Measurements from ENCODE around the gene ASCL2.

The ASCL2 gene

GRCh38 chr11:2271327-2272227 lies 1.2 kb upstream of the ASCL2 start:
- no peak for DNase-seq

DNA sequence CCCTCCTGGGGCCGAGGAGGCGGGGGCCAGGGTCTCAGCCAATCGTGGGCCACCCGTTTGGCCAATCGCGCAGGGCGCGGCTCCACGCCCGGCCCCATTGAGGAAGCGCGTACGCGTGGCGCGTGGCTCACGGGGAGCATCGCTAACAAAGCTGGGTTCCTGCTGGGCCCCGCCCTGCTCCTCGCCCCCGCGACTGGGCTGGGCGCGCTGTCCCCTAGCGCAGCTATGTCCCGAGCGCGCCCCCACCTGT lies 614 bp upstream of the ASCL2 start:
- peak; percentile 73 for DNase-seq

GRCh38 chr11:2269601-2270321 lies 627 bp downstream of the ASCL2 start:
- DNase-seq, result peak; percentile 72

DNA sequence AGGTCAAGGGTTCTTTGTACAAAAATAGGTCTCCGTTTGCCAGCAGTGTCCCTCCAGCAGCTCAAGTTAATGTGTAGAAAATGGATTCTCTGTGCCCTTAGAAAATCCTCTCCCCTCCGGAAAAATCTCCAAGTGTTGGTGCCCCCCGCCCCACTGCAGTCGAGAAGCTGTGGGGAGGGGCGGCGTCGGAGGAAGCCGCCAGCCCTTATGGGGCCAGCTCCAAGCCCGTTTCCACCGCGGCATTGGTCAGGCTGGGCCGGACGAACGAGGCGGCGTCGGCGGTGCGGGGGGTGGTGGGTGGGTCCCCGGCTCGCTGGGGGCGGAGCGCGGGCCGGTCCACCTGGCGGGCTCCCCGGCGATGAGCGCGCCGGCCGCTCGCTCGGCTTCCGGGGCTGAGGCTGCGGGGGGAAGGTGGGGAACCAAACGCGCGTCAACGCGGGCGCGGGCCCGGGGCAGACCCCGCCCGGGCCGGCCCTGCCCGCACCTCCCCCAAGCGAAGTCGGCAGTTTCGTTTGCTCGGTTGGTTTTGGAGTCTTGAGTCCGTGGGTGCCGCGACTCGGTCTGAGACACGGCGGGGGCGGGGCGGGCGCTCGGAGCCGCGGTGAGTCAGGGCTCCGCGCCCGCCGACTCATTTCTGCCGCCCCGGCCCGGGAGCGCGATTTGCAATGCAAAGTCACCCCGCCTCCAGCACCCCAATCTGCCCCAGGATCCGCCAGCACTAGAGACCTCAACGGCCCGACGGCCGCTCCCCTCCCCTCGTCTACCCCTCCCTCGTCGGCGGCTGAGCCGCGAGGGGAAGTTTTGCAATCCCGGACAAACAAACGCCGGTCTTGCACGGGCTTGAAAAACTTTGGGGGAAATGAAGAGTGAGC lies 1.4 kb downstream of the ASCL2 start:
- DNase-seq, result peak; percentile 92

GRCh38 chr11:2267851-2268728 lies 2.3 kb downstream of the ASCL2 start:
- peak; percentile 41 for DNase-seq

DNA sequence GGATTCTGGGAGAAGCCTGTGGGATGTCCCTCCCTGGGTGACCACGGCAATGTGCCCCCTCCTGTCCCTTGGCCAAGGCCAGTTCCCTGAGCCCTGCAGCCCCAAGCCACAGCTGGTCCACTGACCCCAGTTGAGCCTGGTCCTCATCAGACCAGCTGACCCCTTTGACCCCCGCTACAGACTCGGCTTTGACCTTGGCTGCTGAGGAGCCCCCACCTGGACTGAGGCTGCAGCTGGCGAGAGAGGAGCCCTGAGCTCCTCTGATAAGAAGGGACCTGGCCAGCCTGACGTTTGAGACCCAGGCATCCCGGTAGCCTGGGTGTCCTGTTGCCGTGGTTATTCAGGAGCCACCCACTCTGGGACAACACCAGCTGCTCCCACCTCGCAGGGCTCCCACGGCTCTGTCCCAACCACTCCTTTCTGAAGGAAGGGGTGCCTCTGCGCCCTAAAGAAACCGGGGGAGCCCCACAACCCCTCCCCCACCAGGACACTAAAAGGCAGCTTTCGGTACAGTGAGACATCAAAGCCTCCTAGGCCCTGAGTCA lies 3.0 kb downstream of the ASCL2 start:
- DNase-seq, result no peak

DNA sequence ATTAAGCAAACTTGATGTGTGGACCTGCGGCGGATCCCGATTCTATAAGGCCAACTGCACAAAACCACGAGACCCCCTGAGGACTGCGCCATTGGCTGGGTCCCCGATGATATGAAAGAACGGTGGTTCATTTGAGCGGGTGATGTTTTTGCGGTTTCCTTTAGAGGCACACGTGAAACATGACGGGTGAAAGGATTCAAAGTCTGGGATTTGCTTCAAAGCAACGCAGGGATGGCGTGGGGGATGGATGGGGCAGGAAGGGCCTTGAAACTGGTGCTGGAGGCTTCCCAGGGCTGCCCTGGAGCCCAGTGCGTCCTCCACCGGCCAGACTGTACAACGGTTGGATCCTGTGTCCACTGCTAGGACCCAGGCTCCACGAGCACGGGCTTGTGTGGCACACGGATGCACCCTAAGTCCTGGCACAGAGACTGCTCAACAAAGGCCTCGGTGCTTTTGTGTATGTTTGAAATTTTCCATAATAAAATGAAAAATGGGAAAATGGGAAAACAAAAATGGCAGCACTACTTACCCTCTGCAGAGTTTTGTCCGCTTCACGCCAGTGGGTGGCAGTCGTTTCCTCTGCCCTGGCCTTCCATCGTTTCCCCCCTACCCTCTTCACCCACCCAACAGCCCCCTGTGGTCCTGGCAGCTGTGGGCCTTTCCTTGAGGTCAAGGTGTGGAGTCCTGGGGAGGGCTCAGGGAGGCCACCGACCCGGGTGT lies 3.6 kb downstream of the ASCL2 start:
- DNase-seq, result no peak

- peak; percentile 83 for DNase-seq
Measured at GRCh38 chr11:2265854-2266585, 4.4 kb downstream of the ASCL2 start.

DNA sequence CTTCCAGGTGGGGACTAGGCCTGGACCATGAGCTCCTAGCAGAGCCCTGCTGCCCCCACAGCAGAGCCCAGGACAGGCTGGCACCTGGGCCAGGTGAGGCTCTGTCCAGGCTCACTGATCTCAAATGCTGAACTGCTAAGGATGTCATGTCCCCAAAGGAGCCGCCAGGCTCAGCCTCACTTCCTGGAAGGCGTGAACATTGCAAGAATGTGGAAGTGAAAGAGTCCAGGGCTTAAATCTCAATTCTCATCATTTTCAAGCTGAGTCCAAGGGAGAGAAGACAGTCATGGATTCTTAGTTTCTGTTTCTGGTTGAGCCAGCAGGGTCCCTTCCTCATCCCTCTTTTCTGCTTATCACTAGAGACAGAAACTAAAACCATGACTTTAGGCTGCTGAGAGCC lies 5.0 kb downstream of the ASCL2 start:
- no peak for DNase-seq

DNA sequence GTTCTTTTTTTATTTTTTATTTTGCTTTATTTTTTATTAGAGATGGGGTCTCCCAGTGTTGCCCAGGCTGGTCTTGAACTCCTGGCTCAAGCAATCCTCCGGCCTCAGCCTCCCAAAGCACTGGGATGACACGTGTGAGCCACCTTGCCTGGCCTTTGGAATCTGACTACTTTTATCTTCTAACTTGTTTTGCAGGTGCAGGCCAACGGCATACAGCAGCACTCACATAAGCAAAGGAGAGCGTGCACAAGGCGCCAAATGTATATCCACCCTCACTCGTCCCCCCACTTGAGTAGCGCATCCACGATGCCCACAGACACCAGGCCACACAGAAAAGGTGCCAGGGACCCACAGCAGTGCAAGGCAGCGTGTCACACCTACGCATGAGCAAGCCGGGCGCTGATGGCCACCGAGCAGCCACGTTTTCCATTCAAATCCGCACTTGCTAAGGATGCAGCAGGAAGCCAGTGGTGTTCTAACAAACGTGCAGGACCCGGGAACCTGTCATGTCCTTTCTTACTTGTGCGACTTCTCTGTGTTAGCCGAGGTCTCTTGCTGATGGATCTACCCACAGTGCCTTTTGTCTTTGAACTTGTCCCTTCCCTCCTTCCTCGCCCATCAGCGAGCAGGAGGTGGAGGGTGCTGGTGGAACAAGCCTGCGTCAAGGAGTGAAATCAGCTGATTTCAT lies 5.9 kb downstream of the ASCL2 start:
- DNase-seq, result no peak

- DNase-seq, result no peak
Measured at GRCh38 chr11:2263724-2264360, 6.5 kb downstream of the ASCL2 start.

- DNase-seq, result peak; percentile 69
Measured at GRCh38 chr11:2263071-2263565, 7.3 kb downstream of the ASCL2 start.

GRCh38 chr11:2262301-2263070 lies 7.9 kb downstream of the ASCL2 start:
- peak; percentile 82 for DNase-seq

DNA sequence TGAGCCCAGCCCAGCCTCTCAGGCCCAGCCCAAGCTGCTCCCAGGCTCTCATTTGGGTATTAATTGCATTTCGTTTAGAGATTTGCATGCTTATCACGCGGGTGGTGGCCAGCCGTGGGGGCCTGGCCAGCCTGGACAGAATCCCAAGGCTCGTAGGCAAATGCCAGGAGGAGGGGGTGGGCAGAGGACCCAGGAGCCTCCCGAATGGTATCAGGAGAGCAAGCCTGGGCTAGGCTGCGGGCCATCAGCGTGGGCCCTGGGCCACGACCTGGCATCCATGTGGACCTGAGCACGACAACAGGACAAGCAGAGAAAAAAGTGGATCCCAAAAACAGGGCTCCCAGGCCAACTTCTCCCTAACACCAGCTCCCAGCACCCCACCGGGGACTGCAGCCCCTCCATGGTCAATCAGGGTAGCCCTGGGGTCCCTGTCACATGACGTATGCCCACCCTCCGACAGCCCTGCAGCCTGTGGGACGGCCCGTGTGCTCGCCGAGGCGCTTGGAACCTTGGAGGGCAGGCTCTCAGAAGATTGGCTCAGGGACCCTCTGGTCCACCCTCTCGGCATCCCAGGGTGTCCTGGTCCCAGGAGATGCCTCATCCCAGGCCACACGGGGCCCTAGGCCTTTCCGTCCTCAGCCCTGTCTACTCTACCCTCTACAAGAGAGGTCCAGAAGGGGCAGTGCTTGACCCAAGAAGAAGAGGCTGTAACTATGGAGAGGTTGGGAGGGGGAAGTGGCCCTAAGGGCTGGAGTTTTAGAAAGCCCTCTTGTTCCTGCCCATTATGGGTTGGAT lies 8.8 kb downstream of the ASCL2 start:
- peak; percentile 99 for DNase-seq

- DNase-seq, result no peak
Measured at GRCh38 chr11:2260491-2261364, 9.7 kb downstream of the ASCL2 start.

DNA sequence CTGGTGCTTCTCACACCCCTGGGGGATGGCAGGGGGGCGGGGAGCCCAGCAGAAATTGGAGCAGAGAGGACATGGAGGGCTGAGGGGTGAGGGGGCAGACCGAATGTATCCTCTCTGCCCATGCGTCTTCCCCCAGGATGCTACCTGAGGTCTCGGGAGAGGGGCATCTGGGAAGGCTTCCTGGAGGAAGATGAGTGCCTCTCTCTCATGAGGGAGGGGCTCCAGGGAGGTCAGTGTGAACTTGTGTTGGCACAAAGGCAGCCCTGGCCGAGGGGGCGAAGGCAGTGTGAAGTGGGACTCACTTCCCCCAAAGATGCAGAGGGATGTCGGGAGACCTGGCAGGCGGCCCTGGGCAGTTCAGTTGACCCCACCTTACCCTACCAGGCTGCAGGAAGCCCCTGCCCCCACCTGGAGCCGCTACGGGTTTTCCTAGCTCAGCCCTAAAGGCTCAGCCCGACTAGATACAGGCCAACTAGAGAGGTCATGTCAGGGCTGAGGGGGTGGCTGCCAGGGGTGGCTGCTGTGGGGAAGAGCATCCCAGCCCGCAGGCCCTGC lies 10.4 kb downstream of the ASCL2 start:
- no peak for DNase-seq

Measured in NCI-H526 treated with DMSO at 0.1 percent for 48 hours (cell line).